Measurements from ENCODE around the gene CCDC85C. TPM values are rescaled to one million over a fixed set of nuclear protein-coding genes. Genes with fewer than 3 reads are reported as not detected.
A peak's percentile ranks its signal among the peaks of the same experiment; 100 is the strongest.

Gene CCDC85C
- total RNA-seq, 2 donors from 2014 or later = 32.8 to 45.8 TPM

DNA sequence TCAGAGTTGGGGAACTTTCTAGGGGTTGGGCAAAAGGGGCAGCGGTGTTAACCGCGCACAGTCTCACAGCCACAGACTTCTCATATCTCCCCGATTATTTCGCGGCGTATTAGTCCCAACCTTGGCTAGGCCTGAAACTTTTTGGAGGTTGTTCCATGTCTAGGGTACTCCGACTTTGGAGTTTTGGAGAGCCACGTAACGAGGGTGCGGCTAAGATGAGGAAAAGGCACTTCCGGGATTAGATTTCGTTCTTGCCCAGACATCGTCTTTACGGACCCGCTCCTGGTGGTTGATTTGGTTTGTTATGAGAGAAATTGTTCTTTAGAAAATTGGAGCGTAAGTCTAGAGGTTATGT is 122.3 kb downstream of the CCDC85C start:
- no peaks in the 10 kb centered on the region for H3K27me3 ChIP-seq (ENCODE audit: control insufficient read depth, insufficient read depth, low read length, poor library complexity, severe bottlenecking)
- WGBS, 2 experiments (ENCODE audit: insufficient coverage in 1 of 2, insufficient read length in 1 of 2) = 0% methylated on average over 8 to 17 of the region's 17 CpGs
- H3K4me1 ChIP-seq (ENCODE audit: control insufficient read depth, insufficient read depth, low read length) = peaks cover 8% of the 10 kb centered on the region
- Mint-ChIP-seq H3K27ac (peak overlapping the region; percentile 99), H3K9me3 (no peaks in the 10 kb centered on the region), H3K36me3 (ENCODE audit: low read depth) (no peaks in the 10 kb centered on the region), H3K4me1 (peaks cover 35% of the 10 kb centered on the region), H3K4me3 (peak overlapping the region; percentile 98), H3K27me3 (ENCODE audit: insufficient read depth) (no peaks in the 10 kb centered on the region)
- TF ChIP-seq, protein P1, sequence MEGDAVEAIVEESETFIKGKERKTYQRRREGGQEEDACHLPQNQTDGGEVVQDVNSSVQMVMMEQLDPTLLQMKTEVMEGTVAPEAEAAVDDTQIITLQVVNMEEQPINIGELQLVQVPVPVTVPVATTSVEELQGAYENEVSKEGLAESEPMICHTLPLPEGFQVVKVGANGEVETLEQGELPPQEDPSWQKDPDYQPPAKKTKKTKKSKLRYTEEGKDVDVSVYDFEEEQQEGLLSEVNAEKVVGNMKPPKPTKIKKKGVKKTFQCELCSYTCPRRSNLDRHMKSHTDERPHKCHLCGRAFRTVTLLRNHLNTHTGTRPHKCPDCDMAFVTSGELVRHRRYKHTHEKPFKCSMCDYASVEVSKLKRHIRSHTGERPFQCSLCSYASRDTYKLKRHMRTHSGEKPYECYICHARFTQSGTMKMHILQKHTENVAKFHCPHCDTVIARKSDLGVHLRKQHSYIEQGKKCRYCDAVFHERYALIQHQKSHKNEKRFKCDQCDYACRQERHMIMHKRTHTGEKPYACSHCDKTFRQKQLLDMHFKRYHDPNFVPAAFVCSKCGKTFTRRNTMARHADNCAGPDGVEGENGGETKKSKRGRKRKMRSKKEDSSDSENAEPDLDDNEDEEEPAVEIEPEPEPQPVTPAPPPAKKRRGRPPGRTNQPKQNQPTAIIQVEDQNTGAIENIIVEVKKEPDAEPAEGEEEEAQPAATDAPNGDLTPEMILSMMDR (conservative IDR thresholded peaks at IDR 0.05) = no peak
- peak overlapping the region; percentile 92 for H3K27ac ChIP-seq (ENCODE audit: low read depth, low read length)
- no peak for DNase-seq
- H3K4me3 ChIP-seq (ENCODE audit: low read length) = peak overlapping the region; percentile 94
- H3K36me3 ChIP-seq (ENCODE audit: control insufficient read depth, insufficient read depth, low read length) = no peaks in the 10 kb centered on the region
- peak overlapping the region; percentile 97 for H3K9ac ChIP-seq (ENCODE audit: extremely low read depth, low read length, poor library complexity, severe bottlenecking)
- no peaks in the 10 kb centered on the region for H3K9me3 ChIP-seq (ENCODE audit: control insufficient read depth, low read length)

DNA sequence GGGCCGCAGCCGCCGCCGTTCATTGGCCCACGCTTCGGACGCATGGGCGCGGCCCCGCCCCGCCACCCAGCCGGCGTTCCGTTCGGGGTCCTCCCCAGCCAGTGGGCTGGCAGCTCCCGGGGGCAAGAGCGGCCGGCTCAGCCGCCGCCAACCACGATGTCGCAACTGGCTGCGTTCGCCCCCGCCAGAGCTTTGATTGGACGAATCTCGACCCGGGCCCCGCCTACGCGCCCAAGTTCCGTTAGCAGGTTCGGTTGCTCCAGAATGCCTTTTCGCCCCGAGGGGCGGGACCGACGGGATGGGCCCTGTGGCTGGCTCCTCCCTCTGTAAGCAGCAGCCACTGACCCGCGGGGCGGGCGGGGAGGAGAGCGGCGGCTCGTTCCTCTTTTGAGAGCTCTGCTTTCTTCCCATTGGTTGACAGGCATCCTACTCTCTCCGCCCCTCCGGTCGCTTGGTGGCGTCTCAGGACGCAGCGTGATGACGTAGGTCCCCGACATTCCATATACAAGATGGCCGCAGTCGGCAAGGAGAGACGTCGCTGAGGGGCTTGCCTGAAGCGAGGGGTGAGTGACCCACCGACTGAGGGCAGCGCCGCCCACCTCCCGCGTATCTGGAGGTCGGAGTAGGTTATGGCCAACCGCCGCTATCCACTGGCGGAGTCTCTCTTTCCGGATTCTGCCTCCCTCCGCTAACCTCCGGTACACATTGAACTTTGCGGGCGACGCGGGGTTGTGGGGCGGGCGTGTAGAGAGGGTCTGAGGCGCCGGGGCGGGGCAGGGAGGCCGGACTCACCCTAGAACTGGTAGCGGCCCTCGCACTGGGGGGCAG is 122.9 kb downstream of the CCDC85C start, which contains the start of gene CCNK:
TSS of gene CCNK (plus strand) at position 493 of the 828 bp plus-strand sequence. CDS start 11,269 bp downstream, outside the sequence.
- Histone ChIP-seq H3K4me3 (ENCODE audit: low read length) (peak within 1 kb of the TSS; percentile 94), H3K36me3 (ENCODE audit: control insufficient read depth, insufficient read depth, low read length) (no peaks in the 10 kb centered on the region), H3K27me3 (ENCODE audit: control insufficient read depth, insufficient read depth, low read length, poor library complexity, severe bottlenecking) (no peaks in the 10 kb centered on the region), H3K27ac (ENCODE audit: low read depth, low read length) (peak within 1 kb of the TSS; percentile 92), H3K4me1 (ENCODE audit: control insufficient read depth, insufficient read depth, low read length) (peaks cover 8% of the 10 kb centered on the region), H3K9ac (ENCODE audit: extremely low read depth, low read length, poor library complexity, severe bottlenecking) (peak within 1 kb of the TSS; percentile 97), H3K9me3 (ENCODE audit: control insufficient read depth, low read length) (no peaks in the 10 kb centered on the region)
- peak within 1 kb of the TSS; percentile 98 for H3K4me3 Mint-ChIP-seq
- peaks cover 35% of the 10 kb centered on the region for H3K4me1 Mint-ChIP-seq
- TF ChIP-seq, protein P1 (conservative IDR thresholded peaks at IDR 0.05) = no peak
- H3K27me3 Mint-ChIP-seq (ENCODE audit: insufficient read depth) = no peaks in the 10 kb centered on the region
- no peaks in the 10 kb centered on the region for H3K36me3 Mint-ChIP-seq (ENCODE audit: low read depth)
- H3K27ac Mint-ChIP-seq = peak within 1 kb of the TSS; percentile 99
- no peaks in the 10 kb centered on the region for H3K9me3 Mint-ChIP-seq
- WGBS, 2 experiments (ENCODE audit: insufficient coverage in 1 of 2, insufficient read length in 1 of 2) = 0% methylated on average over 21 to 82 of the region's 82 CpGs
- DNase-seq = peak; percentile 100

DNA sequence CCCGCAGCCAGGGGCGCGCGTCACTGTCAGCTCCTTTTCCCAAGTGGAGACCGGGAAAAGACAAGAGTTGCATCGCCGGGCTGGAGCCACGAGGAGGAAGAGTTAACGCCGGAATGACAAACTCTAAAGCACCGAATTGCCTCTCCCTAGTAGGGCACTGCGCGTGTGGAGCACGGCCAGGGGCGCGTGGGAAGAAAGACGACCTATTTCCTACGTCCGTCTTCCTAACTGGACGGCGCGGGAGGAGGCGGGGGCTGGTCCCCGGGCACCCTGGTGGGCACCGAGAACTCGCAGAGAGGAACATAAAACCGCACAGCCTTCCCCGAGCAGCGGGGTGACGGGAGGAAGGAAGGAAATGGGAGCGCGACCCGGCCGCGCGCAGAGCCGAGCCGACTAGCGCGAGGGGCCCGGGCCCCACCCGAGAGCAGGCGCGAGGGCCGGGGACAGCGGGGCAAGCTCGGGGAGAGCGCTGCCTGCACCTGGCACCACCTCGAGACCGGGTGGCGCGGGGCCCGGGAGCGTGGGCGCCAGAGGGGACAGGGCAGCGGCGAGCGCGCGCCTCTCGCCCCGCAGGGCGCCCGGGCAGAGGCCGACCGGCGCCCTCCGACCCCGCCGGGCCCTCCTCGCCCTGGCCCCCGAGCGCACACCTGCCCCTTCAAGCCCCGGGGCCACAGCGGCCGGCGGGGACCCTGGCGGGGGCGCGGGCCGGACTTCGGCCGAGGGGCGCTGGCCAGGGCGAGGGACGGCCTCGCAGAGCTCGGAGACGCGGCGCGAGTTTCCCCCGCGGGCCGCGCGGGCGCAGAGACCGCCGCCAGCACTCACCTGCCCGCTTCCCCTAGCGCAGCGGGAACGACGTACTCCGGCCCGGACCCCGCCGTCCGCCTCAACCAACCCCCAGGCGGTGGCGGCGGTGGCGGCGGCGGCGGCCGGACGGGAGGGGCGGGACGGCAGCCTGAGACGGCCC is 123.8 kb downstream of the CCDC85C start, which contains the start of gene SETD3:
TSS of gene SETD3 (minus strand) at position 954 of the 964 bp plus-strand sequence. CDS start 15,054 bp downstream, outside the sequence.
- no peaks in the 10 kb centered on the region for H3K9me3 ChIP-seq (ENCODE audit: control insufficient read depth, low read length)
- H3K36me3 ChIP-seq (ENCODE audit: control insufficient read depth, insufficient read depth, low read length) = no peaks in the 10 kb centered on the region
- H3K4me3 ChIP-seq (ENCODE audit: low read length) = peak within 1 kb of the TSS; percentile 94
- peak within 1 kb of the TSS; percentile 97 for H3K9ac ChIP-seq (ENCODE audit: extremely low read depth, low read length, poor library complexity, severe bottlenecking)
- H3K4me1 Mint-ChIP-seq = peaks cover 42% of the 10 kb centered on the region
- TF ChIP-seq, protein P1 (conservative IDR thresholded peaks at IDR 0.05) = peak; percentile 59
- H3K4me3 Mint-ChIP-seq = peak within 1 kb of the TSS; percentile 98
- peaks cover 9% of the 10 kb centered on the region for H3K4me1 ChIP-seq (ENCODE audit: control insufficient read depth, insufficient read depth, low read length)
- H3K27ac ChIP-seq (ENCODE audit: low read depth, low read length) = peak within 1 kb of the TSS; percentile 92
- H3K27me3 ChIP-seq (ENCODE audit: control insufficient read depth, insufficient read depth, low read length, poor library complexity, severe bottlenecking) = no peaks in the 10 kb centered on the region
- DNase-seq = peak; percentile 79
- 0% methylated on average over 13 to 120 of the region's 122 CpGs for WGBS, 2 experiments (ENCODE audit: insufficient coverage in 1 of 2, insufficient read length in 1 of 2)
- H3K36me3 Mint-ChIP-seq (ENCODE audit: low read depth) = no peaks in the 10 kb centered on the region
- no peaks in the 10 kb centered on the region for H3K27me3 Mint-ChIP-seq (ENCODE audit: insufficient read depth)
- H3K9me3 Mint-ChIP-seq = no peaks in the 10 kb centered on the region
- H3K27ac Mint-ChIP-seq = peak within 1 kb of the TSS; percentile 99

Data from endodermal cell (in vitro differentiated cells).